ENCODE results near the gene SLIT1.

DNA sequence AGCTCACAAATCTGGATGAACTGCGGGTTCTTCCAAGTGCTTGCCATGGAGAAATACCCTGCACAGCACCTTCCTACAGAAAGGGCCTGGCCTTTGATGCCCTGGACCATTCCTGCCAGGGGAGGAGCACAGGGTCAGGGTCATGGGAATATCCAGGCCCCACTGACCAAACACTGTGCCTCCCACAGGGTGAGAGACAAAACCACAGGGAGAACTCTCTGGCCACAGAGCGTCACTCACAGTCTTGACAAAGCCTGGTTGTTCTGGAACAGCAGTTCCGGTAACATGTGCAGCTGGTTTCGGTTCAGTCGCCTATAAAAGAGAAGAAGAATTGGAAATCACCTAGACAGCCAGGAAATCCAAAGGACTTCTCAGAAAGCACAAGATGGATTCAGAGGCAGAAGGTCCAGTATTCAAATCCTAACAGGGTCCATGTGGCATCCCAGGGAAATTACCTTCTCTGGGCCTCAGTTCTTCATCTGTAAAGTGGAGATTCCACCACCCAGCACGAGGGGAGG is 28.1 kb downstream of the SLIT1 start:
- TF ChIP-seq FOSL1 (IDR thresholded peaks at IDR 0.05; ENCODE audit: insufficient read depth, low read depth, low read length) (no peak), EGR1 (IDR thresholded peaks at IDR 0.05; ENCODE audit: borderline replicate concordance, low read depth, low read length) (no peak)

All from H1 (cell line).